Smooth muscle cell (in vitro differentiated cells): Measurements from ENCODE around the gene RAD51B. TPM values are rescaled to one million over a fixed set of nuclear protein-coding genes. Genes with fewer than 3 reads are reported as not detected.

ENCODE experiments used
- DNase-seq: peaks from one replicate; lab custom pipeline; 2025; ENCODE audit not compliant: unreplicated experiment; lab: John Stamatoyannopoulos, UW
- H2AFZ ChIP-seq: fragments of 200-600 bp; sonication (generic); 2 replicates; pipeline ENCODE4 v1.6.0; 2016; ENCODE audit warnings: antibody characterized with exemption, low read depth, mild to moderate bottlenecking
- H3F3A ChIP-seq: fragments of 200-600 bp; sonication (generic); 2 replicates; pipeline ENCODE4 v1.6.0; 2017; ENCODE audit warnings: antibody characterized with exemption, low read depth
- H3K27ac ChIP-seq: fragments of 200-600 bp; sonication (generic); 2 replicates; pipeline ENCODE4 v1.5.1; 2016; ENCODE audit warnings: low read depth, mild to moderate bottlenecking
- H3K27me3 ChIP-seq: fragments of 200-600 bp; sonication (generic); 2 replicates; pipeline ENCODE4 v1.6.1; 2016; ENCODE audit warnings: low read depth, mild to moderate bottlenecking
- H3K36me3 ChIP-seq: fragments of 200-600 bp; sonication (generic); 2 replicates; pipeline ENCODE4 v1.5.1; 2016; ENCODE audit warnings: low read depth
- H3K4me1 ChIP-seq: fragments of 200-600 bp; sonication (generic); 2 replicates; pipeline ENCODE4 v1.5.1; 2016; ENCODE audit warnings: low read depth
- H3K4me2 ChIP-seq: fragments of 200-600 bp; sonication (generic); 2 replicates; pipeline ENCODE4 v1.6.0; 2016; ENCODE audit warnings: mild to moderate bottlenecking
- H3K4me3 ChIP-seq: fragments of 200-600 bp; sonication (generic); 2 replicates; pipeline ENCODE4 v1.5.1; 2016; ENCODE audit warnings: mild to moderate bottlenecking
- H3K79me2 ChIP-seq: fragments of 200-600 bp; sonication (generic); 2 replicates; pipeline ENCODE4 v1.6.0; 2016; ENCODE audit warnings: low read depth, mild to moderate bottlenecking
- H3K9ac ChIP-seq: fragments of 200-600 bp; sonication (generic); 2 replicates; pipeline ENCODE4 v1.6.0; 2016; ENCODE audit warnings: low read depth
- H3K9me3 ChIP-seq: fragments of 200-600 bp; sonication (generic); replicated peaks from 2 replicates; pipeline ENCODE4 v1.5.1; 2016; ENCODE audit warnings: low read depth
- H4K20me1 ChIP-seq: fragments of 200-600 bp; sonication (generic); 2 replicates; pipeline ENCODE4 v1.6.0; 2016; ENCODE audit warnings: low read depth
- WGBS: methylation state at CpG from one replicate; pipeline ENCODE4 v1.1.7; 2016; ENCODE audit warnings: low lambda C conversion rate; 5-methylcytosine and 5-hydroxymethylcytosine counted together
- polyA plus RNA-seq: library from polyadenylated mRNA; unstranded; fragments of >200 nt; fragmentation: Nextera tagmentation; extraction: Ambion mirVana; gene quantifications from 2 replicates; pipeline ENCODE4 v1.2.1, GENCODE V29; 2016
- total RNA-seq: library from RNA; depleted of rRNA; stranded (reverse); fragments of >200 nt; gene quantifications from 2 replicates; pipeline ENCODE4 v1.2.3, GENCODE V29; 2014
- TF ChIP-seq, protein P1 (sequence below): fragments of 200-600 bp; sonication (generic); IDR thresholded peaks from 2 replicates; pipeline ENCODE4 v1.5.1; 2017; ENCODE audit warnings: borderline replicate concordance, mild to moderate bottlenecking, antibody characterized with exemption; ENCODE audit not compliant: insufficient read depth, poor library complexity, severe bottlenecking

Gene RAD51B
- total and polyA plus RNA-seq, 2 experiments from 2014 or later: 4.6 to 5.3 TPM

GRCh38 chr14:68577802-68578541, 758.4 kb downstream of the RAD51B start:
- Histone ChIP-seq H2AFZ (no peak overlapping the region), H3K4me1 (peaks cover 9% of the 10 kb centered on the region), H3K4me3 (no peak overlapping the region), H3K4me2 (peak overlapping the region; percentile 2), H3K36me3 (no peaks in the 10 kb centered on the region), H4K20me1 (no peaks in the 10 kb centered on the region), H3F3A (peaks cover 11% of the 10 kb centered on the region), H3K9ac (peak overlapping the region; percentile 42), H3K79me2 (no peaks in the 10 kb centered on the region), H3K27me3 (no peaks in the 10 kb centered on the region), H3K27ac (peak overlapping the region; percentile 88), H3K9me3 (no peaks in the 10 kb centered on the region)
- WGBS: 47% methylated on average over 16 of the region's 16 CpGs
- TF ChIP-seq, protein P1, sequence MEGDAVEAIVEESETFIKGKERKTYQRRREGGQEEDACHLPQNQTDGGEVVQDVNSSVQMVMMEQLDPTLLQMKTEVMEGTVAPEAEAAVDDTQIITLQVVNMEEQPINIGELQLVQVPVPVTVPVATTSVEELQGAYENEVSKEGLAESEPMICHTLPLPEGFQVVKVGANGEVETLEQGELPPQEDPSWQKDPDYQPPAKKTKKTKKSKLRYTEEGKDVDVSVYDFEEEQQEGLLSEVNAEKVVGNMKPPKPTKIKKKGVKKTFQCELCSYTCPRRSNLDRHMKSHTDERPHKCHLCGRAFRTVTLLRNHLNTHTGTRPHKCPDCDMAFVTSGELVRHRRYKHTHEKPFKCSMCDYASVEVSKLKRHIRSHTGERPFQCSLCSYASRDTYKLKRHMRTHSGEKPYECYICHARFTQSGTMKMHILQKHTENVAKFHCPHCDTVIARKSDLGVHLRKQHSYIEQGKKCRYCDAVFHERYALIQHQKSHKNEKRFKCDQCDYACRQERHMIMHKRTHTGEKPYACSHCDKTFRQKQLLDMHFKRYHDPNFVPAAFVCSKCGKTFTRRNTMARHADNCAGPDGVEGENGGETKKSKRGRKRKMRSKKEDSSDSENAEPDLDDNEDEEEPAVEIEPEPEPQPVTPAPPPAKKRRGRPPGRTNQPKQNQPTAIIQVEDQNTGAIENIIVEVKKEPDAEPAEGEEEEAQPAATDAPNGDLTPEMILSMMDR: no peak
- DNase-seq: no peak

DNA sequence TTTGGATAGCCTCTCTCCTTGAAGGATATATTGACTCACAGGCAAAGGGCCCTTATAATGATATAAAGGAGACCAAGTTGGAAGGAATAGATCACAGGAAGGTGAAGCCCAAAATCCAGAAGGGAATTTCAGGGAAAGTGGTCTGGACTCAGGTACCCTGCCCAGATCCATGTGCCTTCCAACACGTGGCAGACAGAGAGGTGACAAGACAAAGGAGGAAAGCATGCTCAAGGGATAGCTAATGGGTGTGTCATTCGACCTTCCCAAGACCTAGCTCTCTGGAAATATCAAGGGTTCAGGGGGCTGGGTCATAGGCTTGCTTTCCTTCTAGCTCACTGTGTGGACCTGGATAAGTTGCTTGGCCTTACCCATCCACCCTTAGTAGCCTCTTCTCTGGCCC, 759.0 kb downstream of the RAD51B start:
- H3K4me2 ChIP-seq: no peak overlapping the region

GRCh38 chr14:68580096-68580645, 760.6 kb downstream of the RAD51B start:
- Histone ChIP-seq H3K4me3 (no peak overlapping the region), H3K27ac (peak overlapping the region; percentile 51), H3K4me1 (peaks cover 15% of the 10 kb centered on the region), H3K9me3 (no peaks in the 10 kb centered on the region), H2AFZ (no peak overlapping the region), H3F3A (peaks cover 11% of the 10 kb centered on the region), H3K9ac (no peak overlapping the region), H3K79me2 (no peaks in the 10 kb centered on the region), H3K4me2 (peak overlapping the region; percentile 20), H3K36me3 (no peaks in the 10 kb centered on the region), H3K27me3 (no peaks in the 10 kb centered on the region), H4K20me1 (no peaks in the 10 kb centered on the region)
- no peak for DNase-seq
- 72% methylated on average over 9 of the region's 9 CpGs for WGBS
- TF ChIP-seq, protein P1: no peak

More for the DNA sequence above, 759.0 kb downstream of the RAD51B start:
- H3K27ac ChIP-seq: peak overlapping the region; percentile 88
- TF ChIP-seq, protein P1: no peak
- peaks cover 11% of the 10 kb centered on the region for H3F3A ChIP-seq
- no peaks in the 10 kb centered on the region for H3K9me3 ChIP-seq
- 79% methylated on average over 2 of the region's 2 CpGs for WGBS
- H4K20me1 ChIP-seq: no peaks in the 10 kb centered on the region
- H3K36me3 ChIP-seq: no peaks in the 10 kb centered on the region
- no peak overlapping the region for H2AFZ ChIP-seq
- no peak for DNase-seq
- no peaks in the 10 kb centered on the region for H3K27me3 ChIP-seq
- no peak overlapping the region for H3K4me3 ChIP-seq
- no peaks in the 10 kb centered on the region for H3K79me2 ChIP-seq
- peaks cover 9% of the 10 kb centered on the region for H3K4me1 ChIP-seq
- no peak overlapping the region for H3K9ac ChIP-seq
